MM.1S (cell line): ENCODE measurements around the gene HSFY1.
"Not testable (repeated sequence)": the region's sequence is repeated elsewhere in the genome, so short reads cannot be mapped to it uniquely, and the experiment has no call there.

Experiments used
- CTCF ChIP-seq: fragments of 300-600 bp; sonication (generic); IDR thresholded peaks from 2 replicates; pipeline ENCODE4 v1.5.1; 2016; ENCODE audit warnings: antibody characterized with exemption, low read length, mixed read lengths
- EZH2 ChIP-seq: fragments of 300-600 bp; sonication (generic); optimal IDR thresholded peaks from 2 replicates; pipeline ENCODE3; 2017; ENCODE audit warnings: low read depth, mild to moderate bottlenecking, antibody characterized with exemption, low read length, mixed read lengths

- TF ChIP-seq CTCF, EZH2: not testable (repeated sequence)
These were observed 15.4 kb upstream of the HSFY1 start for GRCh38 chrY:18530995-18531655.
